Stimulated activated CD8-positive, alpha-beta memory T cell treated with anti-CD3 and anti-CD28 coated beads, Interleukin-2, amount 100 ng/mL, for 48 hours (primary cell): ENCODE data around the gene DPM3.
A peak's percentile ranks its signal among the peaks of the same experiment; 100 is the strongest.
"Not testable (repeated sequence)": the region's sequence is repeated elsewhere in the genome, so short reads cannot be mapped to it uniquely, and the experiment has no call there.

Source experiments
- DNase-seq, 2 donors: peaks; one replicate each; pipeline ENCODE4 v3.0.0-alpha.2; 2020; ENCODE audit warnings: low read depth in 2 of 2

DPM3 gene

DNA sequence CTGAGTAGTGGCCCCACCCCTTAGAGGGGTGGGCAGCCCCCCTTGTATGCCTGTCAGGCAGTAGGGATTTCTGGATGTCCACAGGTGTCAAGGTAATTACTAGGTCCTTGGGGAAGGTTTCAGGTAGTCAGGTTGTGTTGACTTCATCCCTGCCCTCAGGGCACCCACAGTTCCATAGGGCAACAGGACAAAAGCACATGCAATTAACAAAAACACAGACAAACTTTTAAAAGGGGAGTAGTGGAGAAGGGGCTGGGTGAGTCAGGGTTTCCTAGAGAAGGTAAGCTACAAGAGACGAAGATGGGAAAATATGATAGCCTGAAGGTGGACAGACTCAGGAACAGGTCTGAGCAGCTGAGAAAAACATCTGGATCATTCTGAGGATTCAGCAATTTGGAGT, 18.7 kb upstream of the DPM3 start:
- no peak for DNase-seq

DNA sequence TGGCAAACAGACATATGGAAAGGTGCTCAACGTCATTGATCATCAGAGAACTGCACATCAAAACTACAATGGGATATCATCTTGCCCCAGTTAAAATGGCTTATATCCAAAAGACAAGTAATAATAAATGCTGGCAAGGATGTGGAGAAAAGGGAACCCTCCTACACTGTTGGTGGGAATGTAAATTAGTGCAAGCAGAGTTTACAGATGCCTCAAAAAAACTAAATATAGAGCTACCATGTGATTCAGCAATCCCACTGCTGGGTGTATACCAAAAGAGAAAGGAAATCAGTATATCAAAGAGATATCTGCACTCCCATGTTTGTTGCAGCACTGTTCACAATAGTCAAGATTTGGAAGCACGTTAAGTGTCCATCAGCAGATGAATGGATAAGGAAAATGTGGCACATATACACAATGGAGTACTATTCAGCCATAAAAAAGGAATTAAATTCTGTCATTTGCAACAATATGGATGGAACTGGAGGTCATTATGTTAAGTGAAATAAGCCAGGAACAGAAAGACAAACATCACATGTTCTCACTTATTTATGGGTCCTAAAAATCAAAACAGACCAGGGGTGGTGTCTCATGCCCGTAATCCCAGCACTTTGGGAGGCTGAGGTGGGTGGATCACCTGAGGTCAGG, 15.8 kb upstream of the DPM3 start:
- DNase-seq: not testable (repeated sequence)

DNA sequence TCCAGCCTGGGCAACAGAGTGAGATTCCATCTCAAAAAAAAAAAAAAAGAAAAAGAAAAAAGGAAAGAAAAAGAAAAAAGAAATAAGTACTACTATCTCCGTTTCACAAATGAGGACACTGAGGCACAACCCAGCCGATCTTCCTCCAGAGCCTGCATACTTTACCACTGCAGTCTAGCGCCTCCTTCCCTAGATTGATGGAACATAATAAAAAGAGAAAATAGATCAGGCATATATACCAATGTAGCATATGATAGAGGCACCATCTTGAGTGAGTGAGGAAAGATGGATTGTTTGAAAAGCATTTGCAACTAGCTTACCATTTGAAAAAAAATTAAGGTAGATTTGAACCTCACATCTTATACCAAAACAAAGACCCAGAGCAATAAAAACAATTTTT, 5.2 kb upstream of the DPM3 start:
- DNase-seq: no peak

DNA sequence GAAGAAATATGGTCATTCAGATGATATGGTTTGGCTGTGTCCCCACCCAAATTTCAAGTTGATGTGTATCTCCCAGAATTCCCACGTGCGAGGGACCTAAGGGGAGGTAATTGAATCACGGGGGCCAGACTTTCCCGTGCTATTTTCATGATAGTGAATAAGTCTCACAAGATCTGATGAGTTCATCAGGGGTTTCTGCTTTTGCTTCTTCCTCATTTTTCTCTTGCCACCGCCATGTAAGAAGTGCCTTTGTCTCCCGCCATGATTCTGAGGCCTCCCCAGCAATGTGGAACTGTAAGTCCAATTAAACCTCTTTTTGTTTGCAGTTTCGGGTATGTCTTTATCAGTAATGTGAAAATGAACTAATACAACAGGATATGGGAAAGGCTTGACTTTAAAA, 1.4 kb upstream of the DPM3 start:
- no peak for DNase-seq

DNA sequence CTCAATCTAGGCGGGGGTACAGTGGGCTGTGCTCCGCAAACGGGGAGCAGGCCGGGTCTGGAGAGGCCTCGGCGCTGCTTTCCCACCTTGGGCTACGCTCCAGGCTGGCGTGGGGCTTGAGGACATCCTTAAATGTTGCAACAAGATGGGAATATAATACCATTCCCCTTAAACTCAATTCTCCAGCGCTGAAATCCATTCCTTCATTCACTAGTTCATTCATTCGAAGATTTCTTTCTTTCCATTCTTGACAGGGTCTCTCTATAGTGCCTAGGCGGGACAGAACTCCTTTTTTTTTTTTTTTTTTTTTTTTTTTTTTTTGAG, 261 bp upstream of the DPM3 start:
- no peak for DNase-seq

DNA sequence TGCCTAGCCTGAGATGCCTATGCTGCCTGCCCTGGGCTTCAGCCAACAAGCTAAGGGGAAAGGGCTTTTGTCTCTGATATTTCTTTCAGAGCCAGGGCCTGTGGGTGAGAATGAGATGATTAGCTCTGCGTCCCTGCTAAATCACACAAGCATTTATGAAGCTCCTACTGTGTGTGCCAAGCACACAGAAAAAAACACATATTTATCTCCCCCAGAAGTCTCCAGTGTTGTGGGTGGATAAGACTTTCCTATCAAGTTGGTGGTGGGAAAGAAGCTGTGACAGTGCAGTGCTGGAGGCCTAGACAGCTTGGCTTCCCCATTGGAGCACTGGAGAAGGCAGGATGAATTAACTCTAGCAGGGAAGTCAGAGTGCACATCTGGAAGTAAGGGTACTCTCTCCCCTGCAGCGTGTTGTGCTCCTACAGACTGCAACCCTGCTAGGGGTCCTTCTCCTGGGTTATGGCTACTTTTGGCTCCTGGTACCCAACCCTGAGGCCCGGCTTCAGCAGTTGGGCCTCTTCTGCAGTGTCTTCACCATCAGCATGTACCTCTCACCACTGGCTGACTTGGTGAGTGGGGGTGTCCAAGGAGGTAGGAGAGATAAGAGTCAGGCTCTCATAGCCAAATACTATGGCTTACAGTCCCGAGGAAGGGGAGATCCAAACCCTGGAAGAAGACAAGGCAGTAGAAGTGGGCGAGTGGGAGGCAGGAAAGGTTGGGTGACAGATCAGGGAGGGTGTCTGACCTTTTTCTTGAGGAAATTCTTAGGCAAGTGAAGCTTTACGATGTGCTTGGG, 3.0 kb downstream of the DPM3 start:
- DNase-seq: no peak

DNA sequence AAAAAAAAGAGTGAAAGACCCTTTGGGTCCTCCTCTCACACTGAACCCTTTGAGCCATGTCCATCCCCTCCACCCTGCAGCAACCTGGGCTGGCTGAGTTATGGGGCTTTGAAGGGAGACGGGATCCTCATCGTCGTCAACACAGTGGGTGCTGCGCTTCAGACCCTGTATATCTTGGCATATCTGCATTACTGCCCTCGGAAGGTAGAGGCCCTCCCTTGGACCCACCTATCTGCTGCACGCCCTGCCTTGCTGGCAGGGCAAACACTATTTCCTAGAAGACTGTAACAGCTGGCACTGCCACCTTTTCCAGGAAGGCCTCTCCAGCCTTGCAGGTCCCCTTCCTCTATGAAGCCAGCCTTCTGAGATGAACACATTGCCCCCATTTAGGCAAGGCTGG, 3.6 kb downstream of the DPM3 start:
- DNase-seq: no peak

DNA sequence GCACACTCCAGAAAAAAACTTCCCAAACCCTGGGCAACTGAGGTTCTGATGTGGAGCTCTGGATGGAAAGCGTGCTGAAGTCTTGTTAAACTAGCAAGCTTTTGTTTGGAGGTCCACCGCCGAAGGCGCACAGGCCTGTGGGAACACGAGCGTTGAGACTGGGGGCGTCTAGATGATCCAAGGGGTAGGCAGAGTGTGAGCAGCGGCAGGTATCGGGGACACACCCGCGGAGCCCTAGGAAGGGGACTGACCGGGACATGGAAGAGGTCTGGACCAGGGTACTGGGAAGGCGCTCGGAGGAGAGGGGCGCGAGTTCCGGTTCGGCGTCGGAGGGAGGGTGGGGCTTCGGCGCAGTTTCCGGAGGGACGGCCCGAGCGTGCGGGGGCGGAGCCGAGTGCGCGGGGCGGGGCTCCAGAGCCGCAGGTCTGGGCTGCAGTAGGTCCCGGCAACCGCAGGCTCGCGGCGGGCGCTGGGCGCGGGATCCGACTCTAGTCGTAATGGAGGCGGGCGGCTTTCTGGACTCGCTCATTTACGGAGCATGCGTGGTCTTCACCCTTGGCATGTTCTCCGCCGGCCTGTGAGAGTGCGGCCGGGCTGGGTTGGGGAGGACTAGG, 4.8 kb downstream of the DPM3 start, which contains the start of gene SLC50A1:
TSS of gene SLC50A1 (plus strand) at position 438 of the 614 bp plus-strand sequence. CDS start at position 498, 60 bp downstream.
- DNase-seq: peak; percentile 92 to 94

DNA sequence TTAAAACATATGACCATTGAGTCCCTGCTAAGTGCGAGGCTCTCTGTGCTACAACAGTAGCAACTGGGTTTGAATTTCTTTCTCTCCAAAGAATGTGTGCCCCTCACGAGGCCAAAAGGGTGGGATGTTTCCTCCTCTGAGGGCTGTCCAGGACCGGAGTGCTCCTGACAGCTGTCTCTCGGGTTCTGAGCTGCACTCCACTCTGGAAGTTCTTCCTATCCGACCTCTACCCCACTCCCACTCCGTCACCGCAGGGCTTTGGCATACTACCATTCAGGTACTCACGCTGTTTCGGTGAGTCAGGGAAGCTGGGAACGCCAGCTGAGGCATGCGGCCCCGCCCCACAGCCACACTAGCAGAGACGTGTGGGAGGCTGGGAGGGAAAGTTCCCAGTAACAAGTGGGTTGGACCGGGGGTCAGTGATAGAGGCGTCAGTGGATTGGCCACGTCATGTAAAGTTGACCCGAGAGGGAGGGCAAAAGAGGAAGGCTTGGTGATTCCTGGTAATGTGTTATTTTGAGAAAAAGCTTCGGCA, 5.4 kb downstream of the DPM3 start:
- peak; percentile 56 to 67 for DNase-seq

DNA sequence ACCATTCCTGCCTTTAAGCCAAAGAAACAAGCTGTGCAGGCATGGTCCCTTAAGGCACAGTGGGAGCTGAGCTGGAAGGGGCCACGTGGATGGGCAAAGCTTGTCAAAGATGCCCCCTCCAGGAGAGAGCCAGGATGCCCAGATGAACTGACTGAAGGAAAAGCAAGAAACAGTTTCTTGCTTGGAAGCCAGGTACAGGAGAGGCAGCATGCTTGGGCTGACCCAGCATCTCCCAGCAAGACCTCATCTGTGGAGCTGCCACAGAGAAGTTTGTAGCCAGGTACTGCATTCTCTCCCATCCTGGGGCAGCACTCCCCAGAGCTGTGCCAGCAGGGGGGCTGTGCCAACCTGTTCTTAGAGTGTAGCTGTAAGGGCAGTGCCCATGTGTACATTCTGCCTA, 6.0 kb downstream of the DPM3 start:
- DNase-seq: no peak

DNA sequence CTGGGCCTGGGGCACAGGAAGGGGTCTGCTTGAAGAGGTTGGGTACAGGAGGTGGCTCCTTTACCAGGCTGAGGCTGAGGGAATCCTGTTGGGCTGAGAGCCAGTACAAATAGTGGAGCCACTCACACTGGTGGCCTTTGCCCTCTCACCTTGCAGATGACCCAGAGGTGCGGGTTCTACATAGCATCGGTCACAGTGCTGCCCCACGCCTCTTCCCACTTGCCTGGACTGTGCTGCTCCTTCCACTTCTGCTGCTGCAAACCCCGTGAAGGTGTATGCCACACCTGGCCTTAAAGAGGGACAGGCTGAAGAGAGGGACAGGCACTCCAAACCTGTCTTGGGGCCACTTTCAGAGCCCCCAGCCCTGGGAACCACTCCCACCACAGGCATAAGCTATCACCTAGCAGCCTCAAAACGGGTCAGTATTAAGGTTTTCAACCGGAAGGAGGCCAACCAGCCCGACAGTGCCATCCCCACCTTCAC, 6.5 kb downstream of the DPM3 start:
- no peak for DNase-seq

DNA sequence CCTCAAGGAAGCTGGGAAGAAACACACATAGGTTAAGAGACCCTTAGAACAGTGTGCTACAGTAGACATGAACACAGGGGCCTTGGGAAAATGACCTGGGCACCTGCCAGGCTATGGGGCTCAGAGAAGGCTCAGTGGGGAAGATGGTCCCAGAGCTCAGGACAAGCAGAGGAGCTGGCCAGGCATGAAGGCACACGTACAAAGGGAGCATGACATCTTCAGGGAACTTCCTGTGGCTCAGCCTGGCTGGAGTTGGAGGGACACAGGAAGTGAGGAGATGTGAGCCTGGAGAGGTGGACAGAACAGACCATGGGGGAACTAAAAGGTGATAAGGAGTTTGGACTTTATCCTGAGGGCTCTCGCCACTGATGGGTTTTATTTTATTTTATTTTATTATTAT, 8.5 kb downstream of the DPM3 start:
- DNase-seq: no peak

DNA sequence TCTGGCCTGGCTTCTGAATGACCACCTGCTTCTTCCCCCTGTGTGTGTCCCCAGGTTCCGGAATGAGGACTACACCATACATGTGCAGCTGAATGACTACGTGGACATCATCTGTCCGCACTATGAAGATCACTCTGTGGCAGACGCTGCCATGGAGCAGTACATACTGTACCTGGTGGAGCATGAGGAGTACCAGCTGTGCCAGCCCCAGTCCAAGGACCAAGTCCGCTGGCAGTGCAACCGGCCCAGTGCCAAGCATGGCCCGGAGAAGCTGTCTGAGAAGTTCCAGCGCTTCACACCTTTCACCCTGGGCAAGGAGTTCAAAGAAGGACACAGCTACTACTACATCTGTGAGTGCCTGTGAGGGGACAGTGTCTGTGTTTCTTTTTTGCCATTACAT, 9.0 kb downstream of the DPM3 start:
- no peak for DNase-seq

DNA sequence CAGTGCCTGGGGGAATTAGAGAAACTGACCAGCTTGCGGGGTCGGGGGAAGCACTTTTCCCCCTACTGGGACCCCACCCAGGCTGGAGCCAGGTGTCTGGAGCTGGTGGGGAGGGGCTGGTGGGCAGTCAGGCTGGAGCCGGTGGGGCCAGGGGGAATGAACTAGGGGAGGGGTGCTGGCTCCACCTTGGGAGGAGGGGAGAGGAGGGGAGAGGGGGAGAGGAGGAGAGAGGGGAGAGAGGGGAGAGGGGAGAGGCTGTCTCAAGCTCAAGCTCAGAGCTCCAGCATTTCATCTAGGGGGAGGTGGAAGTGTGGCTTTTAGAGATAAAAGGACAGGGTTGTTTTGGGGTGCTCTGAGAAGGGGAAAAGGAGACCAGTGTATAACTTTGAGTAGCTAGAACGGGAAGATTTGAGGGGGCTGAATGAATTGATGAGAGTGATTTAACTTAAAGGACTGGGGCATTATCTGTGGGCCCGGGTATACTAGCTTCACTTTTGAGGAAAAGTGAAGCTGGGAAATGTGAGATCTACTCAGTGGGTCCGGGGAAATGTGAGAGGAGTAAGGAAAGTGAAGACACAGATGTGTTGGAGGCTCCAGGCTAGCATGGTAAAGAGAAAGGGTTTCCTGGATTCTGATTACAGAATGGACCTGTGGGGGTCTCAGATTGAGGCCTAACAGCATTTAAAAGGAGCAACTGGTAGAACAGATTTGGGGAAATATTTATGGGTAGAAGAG, 9.9 kb downstream of the DPM3 start:
- DNase-seq: no peak

DNA sequence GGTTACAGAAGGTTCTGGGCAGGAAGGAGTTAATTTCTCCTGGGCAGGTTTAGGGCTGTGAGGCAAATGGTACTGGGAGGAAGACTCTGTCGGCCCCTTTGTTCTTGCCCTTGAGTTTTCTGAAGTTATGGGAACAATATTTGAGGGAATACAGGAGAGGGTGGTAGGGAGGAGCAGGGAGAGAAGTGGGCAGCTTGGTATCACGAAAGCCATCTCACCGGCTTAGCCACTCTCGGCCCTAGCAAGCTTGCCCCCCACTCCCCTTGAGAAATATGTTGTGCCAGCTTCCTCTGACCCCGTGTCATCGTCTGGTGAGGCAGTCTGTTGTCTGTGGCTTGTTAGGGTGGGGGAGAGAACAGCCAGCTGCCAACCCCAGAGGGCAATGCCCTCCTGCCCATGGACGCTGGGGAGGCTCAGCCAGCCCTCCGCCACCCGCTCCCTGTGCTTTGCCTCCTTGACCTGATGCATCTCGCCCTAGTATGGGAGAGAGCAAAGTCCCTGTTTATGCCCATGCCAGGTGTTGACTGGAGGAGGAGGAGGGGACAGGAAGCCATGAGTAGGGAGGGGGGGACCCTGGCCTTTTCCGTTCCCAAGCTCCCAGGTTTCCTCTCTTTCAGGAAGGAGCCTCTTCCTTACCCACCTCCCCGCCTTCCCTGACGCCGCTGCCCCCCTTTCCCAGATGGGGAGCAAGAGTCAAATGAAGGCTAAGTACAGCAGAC, 11.4 kb downstream of the DPM3 start:
- DNase-seq: no peak

DNA sequence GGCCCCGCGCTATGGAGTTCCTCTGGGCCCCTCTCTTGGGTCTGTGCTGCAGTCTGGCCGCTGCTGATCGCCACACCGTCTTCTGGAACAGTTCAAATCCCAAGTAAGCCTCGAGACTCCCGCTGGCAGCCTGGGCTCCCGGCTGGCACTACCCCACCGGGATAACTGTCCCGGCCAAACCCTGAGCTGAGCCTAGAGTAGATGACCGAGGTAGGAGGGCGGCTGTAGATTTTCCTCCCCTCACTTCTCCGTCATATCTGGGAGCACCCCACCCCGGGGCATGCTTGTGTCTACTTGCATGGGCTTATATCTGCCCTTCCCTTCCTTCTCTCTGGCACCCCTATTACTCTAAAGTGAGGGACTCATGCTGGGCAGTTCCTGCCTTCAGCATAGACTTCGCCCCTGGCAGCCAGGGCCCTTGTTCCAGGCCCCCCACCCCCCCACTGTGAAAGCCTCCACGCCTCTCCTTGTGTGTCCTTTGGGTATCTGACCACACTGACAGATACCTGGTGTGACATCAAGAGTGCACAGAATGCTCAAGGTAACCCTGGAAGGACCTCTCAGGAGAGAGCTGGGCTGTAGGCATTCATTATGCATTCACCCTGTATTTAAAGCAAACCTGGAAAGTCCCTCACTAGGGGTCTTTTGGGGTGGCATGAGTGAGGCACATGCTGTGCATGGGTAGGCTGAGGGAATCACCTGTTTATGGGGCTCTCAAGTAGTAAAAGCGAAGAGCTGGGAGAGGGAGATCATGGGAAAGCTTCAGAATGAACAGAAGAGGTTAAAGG, 12.2 kb downstream of the DPM3 start:
- DNase-seq: no peak

DNA sequence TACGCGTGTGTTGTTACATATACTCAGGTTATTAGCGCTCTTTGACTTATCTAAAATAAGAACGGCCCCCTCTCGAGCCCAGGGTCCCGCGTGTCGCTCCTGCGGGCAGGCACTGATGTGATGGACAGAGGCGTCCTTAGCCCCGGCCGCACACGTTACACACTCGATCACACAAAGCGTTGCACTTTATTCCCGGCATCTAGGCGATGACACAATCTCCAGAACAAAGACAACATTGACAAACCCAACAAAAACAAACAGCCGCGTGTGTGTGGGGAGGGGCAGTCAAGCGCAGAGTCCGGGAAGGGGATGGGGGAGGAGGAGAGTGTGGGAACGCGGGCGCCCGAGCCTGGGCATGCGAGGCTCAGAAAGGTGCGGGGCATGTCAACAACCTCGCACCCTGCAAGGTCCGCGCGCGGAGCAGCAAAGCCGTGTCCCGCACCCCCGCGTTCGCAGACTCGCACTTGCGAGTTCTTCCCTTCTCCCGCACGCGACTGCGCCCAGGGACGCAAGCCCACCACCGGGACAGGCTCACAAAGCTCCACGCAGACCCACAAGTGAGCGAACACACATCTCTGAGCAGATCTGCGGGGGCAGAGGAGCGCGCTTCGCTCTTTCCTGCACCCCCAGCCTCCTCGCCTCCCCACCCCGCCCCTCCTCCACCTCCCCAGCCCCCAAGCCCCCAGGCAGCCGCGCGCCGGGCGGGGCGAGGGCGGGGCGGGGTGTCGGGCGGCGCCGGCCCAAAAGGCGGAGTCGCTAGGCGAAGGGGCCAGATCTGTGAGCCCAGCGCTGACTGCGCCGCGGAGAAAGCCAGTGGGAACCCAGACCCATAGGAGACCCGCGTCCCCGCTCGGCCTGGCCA, 13.0 kb downstream of the DPM3 start, which contains the start of gene EFNA1:
TSS of gene EFNA1 (plus strand) at position 772 of the 862 bp plus-strand sequence. CDS start 102 bp downstream, outside the sequence.
- DNase-seq: peak; percentile 11 to 25

DNA sequence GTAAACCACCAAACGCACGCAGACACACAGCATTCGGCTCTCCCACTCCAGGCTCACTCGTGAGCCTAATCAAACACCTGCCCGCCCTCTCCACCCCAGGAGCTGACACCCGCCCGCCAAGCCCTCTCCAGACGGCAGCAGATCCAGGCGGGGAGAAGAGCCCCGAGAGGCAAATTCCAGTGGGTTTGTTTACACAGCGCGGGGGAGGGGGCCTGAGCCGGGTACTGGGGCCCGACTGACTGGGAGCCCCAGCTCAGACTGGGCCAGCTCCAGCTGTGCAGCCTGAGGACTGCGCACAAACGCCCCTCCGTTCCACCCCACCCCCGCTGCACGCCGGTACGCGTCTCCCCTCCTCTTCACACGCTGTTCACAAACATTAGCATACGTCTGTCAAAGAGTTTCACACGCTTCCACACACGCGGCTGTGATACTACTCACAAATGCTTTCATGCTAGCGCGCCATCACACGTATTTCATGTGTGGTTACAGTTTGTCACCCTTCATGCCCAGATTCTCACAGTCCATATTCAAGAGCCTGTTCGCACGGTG, 13.7 kb downstream of the DPM3 start:
- peak in 1 of 2 donors; percentile 15 for DNase-seq

DNA sequence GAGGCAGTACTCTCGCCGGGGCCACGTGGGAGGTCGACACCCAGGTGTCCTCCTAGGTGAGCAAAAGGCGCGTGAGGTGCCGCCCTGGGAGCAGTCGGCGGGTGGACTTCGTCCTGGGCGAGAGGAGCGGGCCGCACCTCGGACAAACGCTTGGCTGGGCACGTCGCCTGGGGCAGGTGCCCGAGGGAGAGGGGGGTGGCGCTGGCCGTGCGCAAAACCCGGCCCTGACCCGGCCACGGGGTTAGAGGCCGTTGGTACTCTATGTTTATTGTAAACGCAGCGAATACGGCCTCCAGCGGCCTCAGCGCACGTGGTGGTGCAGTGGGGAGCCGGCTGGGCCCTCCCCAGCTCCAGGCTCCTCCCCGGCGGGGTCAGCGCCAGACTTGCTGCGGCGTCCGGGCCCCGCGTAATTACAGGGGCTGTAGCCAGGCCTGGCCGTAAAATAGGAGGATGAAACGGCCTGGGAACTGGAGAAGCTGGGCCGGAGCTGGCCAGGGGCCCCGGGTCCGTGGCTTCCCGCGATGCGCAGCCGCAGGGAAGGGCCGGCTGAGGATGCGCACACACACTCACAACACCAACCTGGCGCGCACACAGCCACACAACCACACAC, 14.3 kb downstream of the DPM3 start:
- DNase-seq: no peak
